Thyroid gland (tissue), 4 donors: ENCODE data around the gene NPAS2. TPM values are rescaled to one million over a fixed set of nuclear protein-coding genes. Genes with fewer than 3 reads are reported as not detected.

Experiments
- DNase-seq, 2 donors: peaks; one replicate each; pipeline ENCODE4 v3.0.0-alpha.2; 2019
- H3K27ac ChIP-seq, 3 donors: fragments of 200-600 bp; sonication (generic); 1 replicate in 2 of 3; 2 replicates in 1 of 3; pipeline ENCODE4 v1.5.1; 2016 to 2019; ENCODE audit warnings: mild to moderate bottlenecking in 1 of 3, moderate library complexity in 1 of 3
- H3K27me3 ChIP-seq: fragments of 200-600 bp; sonication (generic); one replicate; pipeline ENCODE4 v1.5.1; 2019
- H3K36me3 ChIP-seq, 2 donors: fragments of 200-600 bp; sonication (generic); one replicate each; pipeline ENCODE4 v1.5.1; 2016 to 2019
- H3K4me1 ChIP-seq, 2 donors: fragments of 200-600 bp; sonication (generic); one replicate each; pipeline ENCODE4 v1.5.1; 2017 to 2019
- H3K4me3 ChIP-seq, 3 donors: fragments of 200-600 bp; sonication (generic); replicated peaks in 1 of 3; 1 replicate in 2 of 3; 2 replicates in 1 of 3; pipeline ENCODE4 v1.5.1; 2016; ENCODE audit warnings: mild to moderate bottlenecking in 1 of 3
- H3K9me3 ChIP-seq: fragments of 200-600 bp; sonication (generic); one replicate; pipeline ENCODE4 v1.5.1; 2017
- POLR2A ChIP-seq, 2 donors: fragments of 450-650 bp; IDR thresholded peaks; one replicate each; pipeline ENCODE4 v1.6.1; 2017; ENCODE audit warnings: antibody characterized with exemption in 2 of 2, mild to moderate bottlenecking in 2 of 2, moderate library complexity in 1 of 2
- WGBS, 2 donors: methylation state at CpG; one replicate each; pipeline ENCODE4 v1.1.5; 2017; 5-methylcytosine and 5-hydroxymethylcytosine counted together
- intact Hi-C: fragments of 100-400 bp; cut with DNase I; formaldehyde crosslinking; loops from one replicate; pipeline ENCODE4 v1.15.1; 2023
- total RNA-seq, 4 donors: library from RNA; depleted of rRNA; stranded (reverse); fragments of >200 nt; gene quantifications; one replicate each; pipeline ENCODE4 v1.2.3, GENCODE V29; 2016
- TF ChIP-seq, protein P1 (sequence below), 6 experiments: fragments of 200-600 bp in 3 of 6; fragments of 450-650 bp in 3 of 6; sonication (generic) in 3 of 6; IDR thresholded peaks; one replicate each; pipeline ENCODE4 v1.5.1; 2016 to 2019; ENCODE audit warnings: antibody characterized with exemption in 6 of 6, mild to moderate bottlenecking in 2 of 6, inconsistent platforms in 1 of 6, moderate library complexity in 1 of 6

The NPAS2 gene
- total RNA-seq, 4 donors from 2014 or later, result 12.7 to 22.8 (median 16.1) TPM

DNA sequence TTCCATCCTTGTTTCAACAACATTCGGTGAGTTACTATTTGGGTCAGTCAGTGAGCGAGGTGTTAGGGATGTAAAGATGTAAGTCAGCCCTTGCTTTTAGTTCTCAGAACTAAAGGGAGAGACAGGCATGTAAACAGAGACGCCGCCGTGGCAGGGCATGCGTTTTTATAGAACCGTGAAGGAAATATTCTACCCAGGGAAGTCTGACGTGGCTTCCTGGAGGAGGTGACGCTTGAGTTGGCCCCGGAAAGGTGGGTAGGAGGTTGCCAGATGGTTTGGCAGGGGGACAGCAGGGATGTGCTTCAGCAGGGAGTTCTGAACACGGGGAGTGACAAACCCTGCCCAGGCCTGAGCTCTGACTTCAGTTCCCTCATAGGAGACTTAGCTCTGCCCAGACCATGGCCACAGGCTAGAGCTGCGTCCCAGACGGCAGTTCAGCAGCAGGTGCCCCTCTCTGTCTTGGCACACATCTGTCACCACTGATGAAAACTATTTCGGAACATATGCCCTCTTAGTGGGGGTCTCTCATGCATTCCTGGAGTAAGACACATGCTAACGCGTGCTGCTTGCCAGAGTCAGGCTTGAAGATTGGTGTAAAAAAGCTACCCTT is 158.7 kb downstream of the NPAS2 start:
- H3K27ac ChIP-seq, result no peak overlapping the region
- 82 to 87% methylated on average over 16 of the region's 16 CpGs for WGBS, 2 donors
- intact Hi-C loops, result no loop called here

DNA sequence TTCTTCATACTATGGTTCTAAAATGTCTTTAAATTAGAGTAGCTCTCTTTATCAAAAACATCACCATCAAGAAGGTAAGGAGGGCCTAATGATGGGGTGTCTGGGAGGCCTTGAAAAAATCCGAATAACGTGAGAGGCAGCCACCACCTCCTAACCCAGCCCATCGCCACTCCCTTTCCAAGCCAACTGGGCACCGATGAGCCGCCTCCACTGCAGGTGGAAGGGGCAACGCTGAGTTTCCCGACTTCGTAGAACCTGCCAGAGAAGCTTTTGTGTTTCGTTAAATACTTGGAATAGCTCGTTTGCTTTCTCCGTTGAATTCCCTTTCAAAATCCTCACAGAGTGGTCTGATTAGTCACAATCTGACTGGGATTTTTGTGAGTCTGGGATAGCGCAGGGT is 160.1 kb downstream of the NPAS2 start:
- Histone ChIP-seq H3K27ac (no peak overlapping the region), H3K27me3 (no peaks in the 10 kb centered on the region), H3K9me3 (no peaks in the 10 kb centered on the region), H3K4me3 (no peak overlapping the region), H3K36me3 (no peaks in the 10 kb centered on the region), H3K4me1 (peaks cover 0 to 5% of the 10 kb centered on the region in 2 donors)
- intact Hi-C loops, result loop anchor here (5.0 kb wide), 2 partner anchors 248 to 373 kb away; no protein-coding TSS in a partner anchor
- no peak for DNase-seq
- 94 to 96% methylated on average over 12 of the region's 12 CpGs for WGBS, 2 donors
- TF ChIP-seq, protein P1, sequence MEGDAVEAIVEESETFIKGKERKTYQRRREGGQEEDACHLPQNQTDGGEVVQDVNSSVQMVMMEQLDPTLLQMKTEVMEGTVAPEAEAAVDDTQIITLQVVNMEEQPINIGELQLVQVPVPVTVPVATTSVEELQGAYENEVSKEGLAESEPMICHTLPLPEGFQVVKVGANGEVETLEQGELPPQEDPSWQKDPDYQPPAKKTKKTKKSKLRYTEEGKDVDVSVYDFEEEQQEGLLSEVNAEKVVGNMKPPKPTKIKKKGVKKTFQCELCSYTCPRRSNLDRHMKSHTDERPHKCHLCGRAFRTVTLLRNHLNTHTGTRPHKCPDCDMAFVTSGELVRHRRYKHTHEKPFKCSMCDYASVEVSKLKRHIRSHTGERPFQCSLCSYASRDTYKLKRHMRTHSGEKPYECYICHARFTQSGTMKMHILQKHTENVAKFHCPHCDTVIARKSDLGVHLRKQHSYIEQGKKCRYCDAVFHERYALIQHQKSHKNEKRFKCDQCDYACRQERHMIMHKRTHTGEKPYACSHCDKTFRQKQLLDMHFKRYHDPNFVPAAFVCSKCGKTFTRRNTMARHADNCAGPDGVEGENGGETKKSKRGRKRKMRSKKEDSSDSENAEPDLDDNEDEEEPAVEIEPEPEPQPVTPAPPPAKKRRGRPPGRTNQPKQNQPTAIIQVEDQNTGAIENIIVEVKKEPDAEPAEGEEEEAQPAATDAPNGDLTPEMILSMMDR (IDR thresholded peaks at IDR 0.05), result no peak
- TF ChIP-seq POLR2A (IDR thresholded peaks at IDR 0.05), result no peak

More for the DNA sequence above, 158.7 kb downstream of the NPAS2 start:
- H3K36me3 ChIP-seq, result no peaks in the 10 kb centered on the region
- H3K4me3 ChIP-seq, result no peak overlapping the region
- no peaks in the 10 kb centered on the region for H3K27me3 ChIP-seq
- H3K4me1 ChIP-seq, result peaks cover 0 to 5% of the 10 kb centered on the region in 2 donors
- H3K9me3 ChIP-seq, result no peaks in the 10 kb centered on the region
- DNase-seq, result no peak
- no peak for TF ChIP-seq POLR2A (IDR thresholded peaks at IDR 0.05)
- TF ChIP-seq, protein P1 (IDR thresholded peaks at IDR 0.05), result no peak

DNA sequence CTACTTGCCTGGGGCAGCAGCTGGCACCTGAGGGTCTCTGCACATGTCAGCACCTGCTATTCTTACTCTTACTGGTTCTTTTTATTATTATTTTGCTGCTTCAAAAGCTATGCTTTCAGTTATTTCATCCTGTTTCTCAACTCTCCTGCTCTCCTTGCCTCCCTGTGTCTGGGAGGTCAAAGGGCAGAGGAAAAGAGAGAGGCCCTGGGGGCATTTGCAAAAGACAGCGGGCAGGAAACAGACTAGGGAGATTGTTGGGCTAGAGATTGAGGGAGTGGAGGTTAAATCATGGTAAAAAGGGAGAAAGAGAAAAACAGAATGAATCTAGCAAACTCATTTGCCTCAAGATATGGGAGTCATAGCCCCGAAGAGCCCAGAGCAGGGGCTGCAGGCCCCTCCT is 161.1 kb downstream of the NPAS2 start:
- intact Hi-C loops, result loop anchor here (5.0 kb wide), 2 partner anchors 249 to 374 kb away; no protein-coding TSS in a partner anchor
- no peaks in the 10 kb centered on the region for H3K27me3 ChIP-seq
- H3K4me3 ChIP-seq, result no peak overlapping the region
- H3K4me1 ChIP-seq, result peaks cover 0 to 5% of the 10 kb centered on the region in 2 donors
- DNase-seq, result no peak
- no peak overlapping the region for H3K27ac ChIP-seq
- TF ChIP-seq, protein P1 (IDR thresholded peaks at IDR 0.05), result no peak
- TF ChIP-seq POLR2A (IDR thresholded peaks at IDR 0.05), result no peak
- whole genome bisulfite sequencing, 2 donors, result 82 to 86% methylated on average over 2 of the region's 2 CpGs
- no peaks in the 10 kb centered on the region for H3K9me3 ChIP-seq
- no peaks in the 10 kb centered on the region for H3K36me3 ChIP-seq

DNA sequence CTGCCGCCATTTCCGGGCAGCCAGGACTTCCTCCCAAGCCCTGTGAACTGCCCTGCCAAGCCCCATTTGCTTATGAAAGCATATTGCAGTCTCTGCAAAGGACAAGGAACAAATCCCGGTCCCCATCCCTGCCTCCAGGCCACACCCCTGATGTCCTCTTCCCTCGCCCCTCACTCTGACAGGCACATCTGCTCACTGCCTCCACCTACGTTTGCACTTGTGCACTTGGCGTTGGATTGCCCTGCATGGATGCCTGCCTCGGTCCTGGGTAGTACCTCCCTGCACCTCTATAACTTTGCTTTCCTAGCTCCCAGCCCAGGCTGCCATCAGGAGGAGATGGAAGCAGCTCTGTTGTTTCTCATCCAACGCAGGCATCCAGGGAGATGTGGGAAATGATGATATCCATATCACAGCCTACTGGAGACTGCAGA is 162.5 kb downstream of the NPAS2 start:
- H3K27ac ChIP-seq, result no peak overlapping the region
- no peak overlapping the region for H3K4me3 ChIP-seq
- H3K27me3 ChIP-seq, result no peaks in the 10 kb centered on the region
- intact Hi-C loops, result loop anchor here (5.0 kb wide), 2 partner anchors 250 to 375 kb away; no protein-coding TSS in a partner anchor
- no peaks in the 10 kb centered on the region for H3K4me1 ChIP-seq
- H3K9me3 ChIP-seq, result no peaks in the 10 kb centered on the region
- no peak for TF ChIP-seq POLR2A (IDR thresholded peaks at IDR 0.05)
- TF ChIP-seq, protein P1 (IDR thresholded peaks at IDR 0.05), result no peak
- no peaks in the 10 kb centered on the region for H3K36me3 ChIP-seq
- 81 to 89% methylated on average over 8 of the region's 8 CpGs for WGBS, 2 donors
- DNase-seq, result no peak

DNA sequence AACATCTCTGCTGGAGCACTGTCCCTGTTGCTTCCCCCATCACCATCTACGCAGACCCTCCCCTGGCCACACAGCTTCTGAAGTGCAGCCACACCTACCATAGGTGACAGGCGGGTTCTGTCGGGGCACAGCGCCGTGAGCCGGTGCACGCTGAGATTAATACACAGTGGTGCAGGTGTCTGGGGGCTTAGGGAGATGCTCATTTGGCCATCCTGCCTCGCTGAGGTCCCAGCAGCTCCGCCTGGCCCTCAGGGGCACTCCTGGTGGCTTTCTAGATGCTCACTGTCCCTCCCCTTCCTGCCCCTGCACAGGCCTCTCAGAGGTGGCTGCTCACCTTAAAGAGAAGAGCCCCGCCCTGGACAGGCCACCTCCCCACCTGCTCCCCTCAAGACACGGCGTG is 163.3 kb downstream of the NPAS2 start:
- H3K9me3 ChIP-seq, result no peaks in the 10 kb centered on the region
- TF ChIP-seq POLR2A (IDR thresholded peaks at IDR 0.05), result no peak
- TF ChIP-seq, protein P1 (IDR thresholded peaks at IDR 0.05), result no peak
- no peak overlapping the region for H3K4me3 ChIP-seq
- intact Hi-C loops, result loop anchor here (5.0 kb wide), 2 partner anchors 251 to 376 kb away; no protein-coding TSS in a partner anchor
- WGBS, 2 donors, result 92 to 93% methylated on average over 4 to 12 of the region's 12 CpGs
- DNase-seq, result no peak
- no peaks in the 10 kb centered on the region for H3K27me3 ChIP-seq
- H3K27ac ChIP-seq, result peak overlapping the region in 1 of 3 donors; percentile 23
- no peaks in the 10 kb centered on the region for H3K36me3 ChIP-seq
- H3K4me1 ChIP-seq, result no peaks in the 10 kb centered on the region
